K562 (cell line): ENCODE data around the gene SLC25A44. TPM values are rescaled to one million over a fixed set of nuclear protein-coding genes. Genes with fewer than 3 reads are reported as not detected.

ENCODE experiments used
- ATAC-seq: fragments of 200-7000 bp; cut with Tn5 transposase; 3 replicates; pipeline ENCODE4 v1.9.1; 2020; ENCODE audit warnings: moderate library complexity
- BruUV-seq: library from RNA; stranded (reverse); fragments of 400-500 nt; replicated peaks from 2 replicates; lab custom pipeline; 2021; lab: Mats Ljungman, UMichigan
- CTCF ChIA-PET: fragments of 300-600 bp; formaldehyde crosslinking; extraction: SDS; loops from one replicate; lab custom pipeline; 2021; ENCODE audit warnings: low intra/inter-chr PET ratio; lab: Yijun Ruan, JAX
- POLR2A ChIA-PET: fragments of 300-600, 350-650 bp; sonication (Branson Sonifier 250); formaldehyde crosslinking; extraction: SDS; loops from one replicate; lab custom pipeline; 2021; ENCODE audit warnings: antibody characterized with exemption, inconsistent platforms; lab: Yijun Ruan, JAX
- DNase-seq, 4 experiments: peaks; one replicate each; pipeline versions ENCODE4 v3.0.0 to v3.0.0-alpha.2; 2011 to 2018; ENCODE audit warnings: low spot score in 3 of 4, mixed read lengths in 3 of 4; ENCODE audit errors: extremely low read depth in 1 of 4
- FAIRE-seq: peaks from 2 replicates; lab custom pipeline; 2011; peaks lifted over from hg19 to GRCh38; lab: Jason Lieb, UNC
- H2AFZ ChIP-seq: 2 replicates; pipeline ENCODE4 v1.6.0; 2011; ENCODE audit warnings: low read depth, low read length, control low read depth, inconsistent platforms
- H3K27ac ChIP-seq: fragments of 200-600 bp; 3 replicates; pipeline ENCODE4 v1.8.0; 2011; ENCODE audit warnings: low read depth, mild to moderate bottlenecking, control low read depth, inconsistent platforms, low read length, moderate library complexity, mixed read lengths; ENCODE audit errors: extremely low read depth
- H3K27me3 ChIP-seq, 2 experiments: fragments of 300-600 bp in 1 of 2; 2 replicates in 1 of 2; 3 replicates in 1 of 2; pipeline versions ENCODE4 v1.6.0 to v1.8.0; 2011; ENCODE audit warnings: inconsistent platforms in 2 of 2, low read length in 2 of 2, mild to moderate bottlenecking in 1 of 2, mixed read lengths in 1 of 2, moderate library complexity in 1 of 2; ENCODE audit not compliant: control insufficient read depth in 2 of 2, insufficient read depth in 2 of 2
- H3K36me3 ChIP-seq: fragments of 300-600 bp; 3 replicates; pipeline ENCODE4 v1.8.0; 2011; ENCODE audit warnings: mild to moderate bottlenecking, low read length, inconsistent platforms; ENCODE audit not compliant: control insufficient read depth, insufficient read depth
- H3K4me1 ChIP-seq, 2 experiments: fragments of 200-600 bp in 1 of 2; replicated peaks in 1 of 2; 2 replicates in 1 of 2; 3 replicates in 1 of 2; pipeline versions ENCODE4 v1.5.1 to v1.8.0; 2011; ENCODE audit warnings: inconsistent platforms in 2 of 2, low read length in 2 of 2, mild to moderate bottlenecking in 1 of 2, mixed read lengths in 1 of 2, moderate library complexity in 1 of 2; ENCODE audit not compliant: control insufficient read depth in 2 of 2, insufficient read depth in 2 of 2
- H3K4me2 ChIP-seq: 2 replicates; pipeline ENCODE4 v1.6.1; 2011; ENCODE audit warnings: low read length, control low read depth, inconsistent platforms, mixed read lengths; ENCODE audit not compliant: insufficient read depth
- H3K4me3 ChIP-seq: fragments of 200-600 bp; sonication (generic), shearing (Covaris generic); 2 replicates; pipeline ENCODE4 v1.5.1; 2016; ENCODE audit warnings: control low read depth, inconsistent platforms
- H3K79me2 ChIP-seq: fragments of 200-600 bp; 3 replicates; pipeline ENCODE4 v1.8.0; 2011; ENCODE audit warnings: low read length, inconsistent platforms; ENCODE audit not compliant: control insufficient read depth, insufficient read depth
- H3K9ac ChIP-seq, 2 experiments: 2 replicates each; pipeline versions ENCODE4 v1.6.0 to v1.6.1; 2011; ENCODE audit warnings: low read depth in 2 of 2, low read length in 2 of 2, control low read depth in 1 of 2, inconsistent platforms in 1 of 2, mild to moderate bottlenecking in 1 of 2, mixed read lengths in 1 of 2; ENCODE audit not compliant: insufficient read depth in 1 of 2
- H3K9me1 ChIP-seq: one replicate; pipeline ENCODE4 v1.6.0; 2011; ENCODE audit warnings: inconsistent platforms, mild to moderate bottlenecking, low read length, moderate library complexity; ENCODE audit not compliant: control insufficient read depth, insufficient read depth
- H3K9me3 ChIP-seq: replicated peaks from 2 replicates; pipeline ENCODE4 v1.5.1; 2011; ENCODE audit warnings: low read depth, low read length, inconsistent platforms; ENCODE audit not compliant: control insufficient read depth, insufficient read depth
- H4K20me1 ChIP-seq: replicated peaks from 2 replicates; pipeline ENCODE4 v1.6.1; 2011; ENCODE audit warnings: low read length, inconsistent platforms, mixed read lengths; ENCODE audit not compliant: control insufficient read depth, insufficient read depth
- CAMTA2 ChIP-seq: fragments of 250-450 bp; sonication (Bioruptor Pico); conservative IDR thresholded peaks from 2 replicates; pipeline ENCODE4 v1.5.1; 2022
- CBFA2T3 ChIP-seq: fragments of 450-650 bp; IDR thresholded peaks from 2 replicates; pipeline ENCODE4 v1.6.1; 2017
- CREB3L1 ChIP-seq: fragments of 450-650 bp; IDR thresholded peaks from 2 replicates; pipeline ENCODE4 v1.6.1; 2014; ENCODE audit warnings: low read depth, mild to moderate bottlenecking, moderate library complexity, borderline replicate concordance
- CTCFL ChIP-seq: IDR thresholded peaks from 2 replicates; pipeline ENCODE4 v1.6.1; 2011; ENCODE audit warnings: borderline replicate concordance, low read depth, mild to moderate bottlenecking, moderate library complexity, low read length; ENCODE audit not compliant: insufficient read depth, poor library complexity, severe bottlenecking
- ELF2 ChIP-seq: fragments of 250-450 bp; sonication (Bioruptor Pico); IDR thresholded peaks from 2 replicates; pipeline ENCODE4 v1.5.0; 2021; ENCODE audit warnings: mild to moderate bottlenecking
- ERF ChIP-seq: fragments of 450-650 bp; formaldehyde crosslinking; IDR thresholded peaks from 2 replicates; pipeline ENCODE4 v1.4.0; 2020; ENCODE audit warnings: mild to moderate bottlenecking, mixed read lengths
- ETS2 ChIP-seq: IDR thresholded peaks from 2 replicates; pipeline ENCODE4 v1.6.1; 2016; ENCODE audit warnings: borderline replicate concordance, missing genetic modification characterization, mild to moderate bottlenecking, moderate library complexity, missing compliant biosample characterization; ENCODE audit not compliant: poor library complexity, severe bottlenecking
- FOXA3 ChIP-seq, 2 experiments: fragments of 450-650 bp in 1 of 2; sonication (generic) in 1 of 2; formaldehyde crosslinking; IDR thresholded peaks in 1 of 2; conservative IDR thresholded peaks in 1 of 2; 2 replicates each; pipeline versions ENCODE4 v1.4.0 to v1.8.0; 2020 to 2022; ENCODE audit warnings: mild to moderate bottlenecking in 2 of 2, missing genetic modification reagents in 1 of 2
- HNRNPUL1 ChIP-seq: fragments of 200-400 bp; formaldehyde crosslinking; IDR thresholded peaks from 2 replicates; pipeline ENCODE4 v1.6.1; 2017; ENCODE audit warnings: low read length
- IRF1 ChIP-seq: sonication (generic); formaldehyde crosslinking; IDR thresholded peaks from 2 replicates; pipeline ENCODE4 v1.8.0; 2022; ENCODE audit warnings: missing genetic modification reagents, mild to moderate bottlenecking, borderline replicate concordance
- MCM7 ChIP-seq, 2 experiments: fragments of 450-650 bp; IDR thresholded peaks; 2 replicates each; pipeline ENCODE4 v1.6.1; 2016 to 2018
- NCOR1 ChIP-seq: fragments of 450-650 bp; IDR thresholded peaks from 2 replicates; pipeline ENCODE4 v1.6.1; 2016; ENCODE audit warnings: mild to moderate bottlenecking, moderate library complexity
- PCBP1 ChIP-seq: fragments of 200-400 bp; formaldehyde crosslinking; IDR thresholded peaks from 2 replicates; pipeline ENCODE4 v1.6.1; 2018; ENCODE audit warnings: mild to moderate bottlenecking, low read depth, low read length; ENCODE audit not compliant: poor library complexity, severe bottlenecking
- PHF21A ChIP-seq: fragments of 450-650 bp; IDR thresholded peaks from 2 replicates; pipeline ENCODE4 v1.6.1; 2017; ENCODE audit warnings: low read depth, borderline replicate concordance
- SMARCE1 ChIP-seq: fragments of 450-650 bp; IDR thresholded peaks from 2 replicates; pipeline ENCODE4 v1.7.1; 2016; ENCODE audit warnings: mild to moderate bottlenecking
- TARDBP ChIP-seq: fragments of 450-650 bp; IDR thresholded peaks from 2 replicates; pipeline ENCODE4 v1.6.1; 2016
- ZBTB26 ChIP-seq: fragments of 450-650 bp; formaldehyde crosslinking; IDR thresholded peaks from 2 replicates; pipeline ENCODE4 v1.4.0; 2022; ENCODE audit warnings: missing genetic modification characterization
- WGBS: fragments of 100-300 bp; shearing (Covaris generic); methylation state at CpG from one replicate; pipeline ENCODE4 v1.1.6; 2016; ENCODE audit warnings: low coverage, mixed read lengths; ENCODE audit not compliant: insufficient coverage; ENCODE audit errors: missing lambda C conversion rate; 5-methylcytosine and 5-hydroxymethylcytosine counted together
- in situ Hi-C: fragments of 300-500 bp; cut with MboI; formaldehyde crosslinking; loops from 4 replicates; pipeline ENCODE4 v1.15.0; 2018; ENCODE audit warnings: inconsistent platforms, mixed read lengths
- intact Hi-C: fragments of 100-400 bp; cut with micrococcal nuclease; formaldehyde crosslinking; loops from 2 replicates; pipeline ENCODE4 v1.14.2; 2022
- polyA plus RNA-seq, 8 experiments: library from polyadenylated mRNA; depleted of rRNA in 4 of 8; stranded (reverse) in 5 of 8; unstranded in 3 of 8; fragments of >200 nt; fragmentation: Nextera tagmentation in 2 of 8; fragmentation: Illumina TruSeq in 1 of 8; extraction: Ambion mirVana in 2 of 8; extraction: Trizol in 1 of 8; gene quantifications; 2 replicates each; pipeline versions ENCODE4 v1.2.1 to v1.2.3, GENCODE V29; 2011 to 2014; ENCODE audit warnings: inconsistent platforms in 1 of 8, missing spikeins in 1 of 8
- total RNA-seq, 7 experiments: library from RNA; depleted of rRNA in 6 of 7; stranded (reverse); fragments of >200 nt in 6 of 7; fragmentation: Illumina TruSeq in 2 of 7; extraction: Trizol in 2 of 7; gene quantifications; 2 replicates each; pipeline versions ENCODE4 v1.2.1 to v1.2.3, GENCODE V29; 2011 to 2021; ENCODE audit warnings: low replicate concordance in 1 of 7

Gene SLC25A44
- total and polyA plus RNA-seq, 9 of the 15 experiments (the other 6 are each of a cell fraction or from before 2014, with no cell fraction given) = 4.4 to 22.8 (median 12.5) TPM

- CTCF ChIA-PET = no interaction called here
- H3K36me3 ChIP-seq = no peaks in the 10 kb centered on the region
- intact Hi-C loops = no loop called here
- TF ChIP-seq FOXA3 (CRISPR knock-in tag; conservative IDR thresholded peaks at IDR 0.05 in 1 of 2, IDR thresholded peaks at IDR 0.05 in 1 of 2) (no peak), PCBP1 (no peak), HNRNPUL1 (no peak), CAMTA2 (CRISPR knock-in tag) (no peak), CTCFL (no peak), ELF2 (CRISPR knock-in tag) (no peak), CBFA2T3 (peak; percentile 87), SMARCE1 (peak; percentile 30; the same call in 1 of the 2 replicates), IRF1 (no peak), CREB3L1 (no peak), NCOR1 (no peak), TARDBP (no peak), ERF (no peak), PHF21A (no peak), ZBTB26 (CRISPR knock-in tag) (no peak), ETS2 (tag) (no peak), MCM7 (IDR thresholded peaks at IDR 0.05) (no peak)
These were observed 15.8 kb upstream of the SLC25A44 start for GRCh38 chr1:156177919-156178654.

More at GRCh38 chr1:156177919-156178654, 15.8 kb upstream of the SLC25A44 start:
- in situ Hi-C loops = no loop called here
- Histone ChIP-seq H3K4me3 (no peak overlapping the region), H3K79me2 (no peaks in the 10 kb centered on the region), H3K27ac (no peak overlapping the region), H3K9me3 (no peaks in the 10 kb centered on the region), H3K4me1 (peaks cover 14 to 35% of the 10 kb centered on the region in 2 experiments; a peak in 4 of 5 replicates), H3K9me1 (no peaks in the 10 kb centered on the region), H4K20me1 (no peaks in the 10 kb centered on the region), H3K9ac (peak overlapping the region in 1 of 2 experiments; percentile 4; a peak in 1 of 4 replicates), H3K4me2 (no peak overlapping the region), H2AFZ (0 out of 2 replicates have a peak overlapping the region, but pooled peaks have one; percentile 35), H3K27me3 (no peaks in the 10 kb centered on the region)
- POLR2A ChIA-PET = interaction anchor here (0.9 to 1.7 kb wide), 4 partner anchors 8 to 330 kb away, joined by 3 to 5 read pairs (median 4); no protein-coding TSS in a partner anchor
- ATAC-seq (peak; percentile 31), FAIRE-seq (no peak), DNase-seq (peak in 3 of 4 experiments; percentile 43 to 49 (median 44))
- 22% methylated on average over 7 of the region's 7 CpGs for WGBS
- no TSS peak for BruUV-seq
